ENCODE measurements around the gene FBN1. TPM values are rescaled to one million over a fixed set of nuclear protein-coding genes. Genes with fewer than 3 reads are reported as not detected.

Gene FBN1
- total and polyA plus RNA-seq, 2 donors (not counting 3 experiments of a cell fraction or from before 2014, with no cell fraction given) = 107 to 111 TPM

DNA sequence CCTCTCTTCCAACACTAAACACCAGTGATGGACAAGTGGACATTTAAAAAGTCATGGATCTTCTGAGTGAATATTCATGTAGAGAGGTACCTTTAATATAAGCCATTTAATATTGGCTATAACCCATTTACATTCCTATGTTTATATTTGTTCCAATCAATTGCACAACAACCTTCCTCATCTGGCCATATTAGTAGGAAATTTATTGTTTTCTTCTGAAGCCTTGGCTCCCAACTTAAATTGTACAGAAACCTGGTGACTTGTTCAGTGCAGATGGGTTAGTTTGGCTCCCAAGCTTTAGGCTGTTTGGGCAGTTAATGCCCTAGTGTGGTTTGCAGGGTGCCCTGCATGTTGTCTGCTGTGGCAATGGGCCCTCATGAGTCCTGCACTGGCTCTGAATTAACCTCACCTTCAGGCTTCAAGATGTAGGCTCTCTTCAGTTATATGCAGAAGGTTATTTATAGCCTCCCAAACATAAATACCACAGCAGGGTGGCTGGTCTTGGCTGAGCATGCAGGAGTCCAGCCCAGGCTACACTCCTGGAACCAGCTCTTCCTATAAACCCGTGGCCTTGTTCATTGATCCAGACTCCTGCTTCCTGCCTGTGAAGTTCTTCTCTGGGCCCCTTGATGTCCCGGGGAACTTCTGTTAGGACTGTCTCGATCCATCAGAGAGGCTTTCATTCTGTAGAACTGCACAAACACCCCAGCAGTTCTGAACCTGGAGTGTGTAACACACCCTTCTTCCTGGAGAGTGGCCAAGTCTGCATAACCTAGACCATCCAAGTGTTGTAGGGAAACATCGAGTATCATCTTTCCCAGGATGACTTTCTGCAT, 257.3 kb downstream of the FBN1 start:
- dilution Hi-C loops (cut with MboI; ENCODE audit: extremely low pct_ligation_motif_present, low sequenced_read_pairs) = no loop called here
- POLR2A ChIA-PET = interaction anchor here (0.5 kb wide), 1 partner anchor 16 kb away, joined by 4 read pairs; no protein-coding TSS in a partner anchor
- H3K4me2 ChIP-seq (ENCODE audit: insufficient read depth, low read length) = no peak overlapping the region

GRCh38 chr15:48385031-48385830, 260.3 kb downstream of the FBN1 start:
- FAIRE-seq (peak; percentile 75), DNase-seq (ENCODE audit: low read depth, low spot score) (peak; percentile 93)
- POLR2A ChIA-PET = interaction anchor here (0.6 kb wide), 1 partner anchor 37 kb away, joined by 3 read pairs; no protein-coding TSS in a partner anchor
- Histone ChIP-seq H3K4me3 (replicated peaks in 1 of 3; ENCODE audit: insufficient read depth in 1 of 3, low read depth in 1 of 3, low read length in 3 of 3) (no peak overlapping the region), H3K4me1 (ENCODE audit: control insufficient read depth, extremely low read depth, insufficient read depth, low read length) (peaks cover 35% of the 10 kb centered on the region), H2AFZ (ENCODE audit: low read depth, low read length) (no peak overlapping the region), H3K27ac (ENCODE audit: insufficient read depth, low read depth, low read length) (no peak overlapping the region), H3K9me1 (replicated peaks; ENCODE audit: control insufficient read depth, extremely low read depth, insufficient read depth, low read length) (no peaks in the 10 kb centered on the region), H3K79me2 (ENCODE audit: control insufficient read depth, insufficient read depth, low read length) (no peaks in the 10 kb centered on the region), H3K9ac (replicated peaks; ENCODE audit: extremely low read depth, insufficient read depth, low read length) (no peak overlapping the region), H3K4me2 (ENCODE audit: insufficient read depth, low read length) (no peak overlapping the region), H3K36me3 (ENCODE audit: control insufficient read depth in 2 of 2, extremely low read depth in 1 of 2, insufficient read depth in 2 of 2, low read length in 2 of 2) (no peaks in the 10 kb centered on the region), H4K20me1 (replicated peaks; ENCODE audit: control insufficient read depth, extremely low read depth, insufficient read depth, low read length) (no peaks in the 10 kb centered on the region), H3K27me3 (ENCODE audit: control insufficient read depth in 2 of 2, insufficient read depth in 2 of 2, low read length in 2 of 2) (no peaks in the 10 kb centered on the region), H3K9me3 (replicated peaks; ENCODE audit: control insufficient read depth, insufficient read depth, low read length) (no peaks in the 10 kb centered on the region)
- CTCF ChIA-PET = interaction anchor here (1.2 to 2.2 kb wide), 3 partner anchors 11 to 25 kb away, joined by 3 to 11 read pairs (median 3); no protein-coding TSS in a partner anchor
- dilution Hi-C loops (cut with MboI; ENCODE audit: extremely low pct_ligation_motif_present, low sequenced_read_pairs) (no loop called here), intact Hi-C loops (cut with micrococcal nuclease) (no loop called here)
- TF ChIP-seq POLR2A (IDR thresholded peaks at IDR 0.05; ENCODE audit: low read depth, low read length) (no peak), JUN (IDR thresholded peaks at IDR 0.05; ENCODE audit: borderline replicate concordance, insufficient read depth, insufficient read length, low read depth) (peak; percentile 58), FOS (IDR thresholded peaks at IDR 0.05; ENCODE audit: borderline replicate concordance, insufficient read depth, low read length) (peak; percentile 84), CTCF (IDR thresholded peaks at IDR 0.05; ENCODE audit: extremely low read depth in 1 of 2, insufficient read depth in 1 of 2, low read depth in 1 of 2, low read length in 2 of 2) (no peak), POLR2AphosphoS5 (IDR thresholded peaks at IDR 0.05; ENCODE audit: insufficient read depth, low read depth, low read length) (no peak)
- TF ChIP-seq, protein P1, sequence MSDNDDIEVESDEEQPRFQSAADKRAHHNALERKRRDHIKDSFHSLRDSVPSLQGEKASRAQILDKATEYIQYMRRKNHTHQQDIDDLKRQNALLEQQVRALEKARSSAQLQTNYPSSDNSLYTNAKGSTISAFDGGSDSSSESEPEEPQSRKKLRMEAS (IDR thresholded peaks at IDR 0.05; ENCODE audit: insufficient read depth, insufficient read length) = no peak
- BruUV-seq (replicated peaks) = no TSS peak

More for the DNA sequence above, 257.3 kb downstream of the FBN1 start:
- peak overlapping the region; percentile 9 for H2AFZ ChIP-seq (ENCODE audit: low read depth, low read length)
- FAIRE-seq (no peak), DNase-seq (ENCODE audit: low read depth, low spot score) (no peak)
- peaks cover 36% of the 10 kb centered on the region for H3K4me1 ChIP-seq (ENCODE audit: control insufficient read depth, extremely low read depth, insufficient read depth, low read length)
- H4K20me1 ChIP-seq (replicated peaks; ENCODE audit: control insufficient read depth, extremely low read depth, insufficient read depth, low read length) = no peaks in the 10 kb centered on the region
- H3K27me3 ChIP-seq (ENCODE audit: control insufficient read depth in 2 of 2, insufficient read depth in 2 of 2, low read length in 2 of 2) = no peaks in the 10 kb centered on the region
- CTCF ChIA-PET = no interaction called here
- no peak overlapping the region for H3K4me3 ChIP-seq (replicated peaks in 1 of 3; ENCODE audit: insufficient read depth in 1 of 3, low read depth in 1 of 3, low read length in 3 of 3)
- no TSS peak for BruUV-seq (replicated peaks)
- intact Hi-C loops (cut with micrococcal nuclease) = no loop called here
- TF ChIP-seq GATA2 (IDR thresholded peaks at IDR 0.05; ENCODE audit: insufficient read depth, insufficient read length, low read depth, low read length) = no peak
- H3K9me3 ChIP-seq (replicated peaks; ENCODE audit: control insufficient read depth, insufficient read depth, low read length) = no peaks in the 10 kb centered on the region
- H3K9me1 ChIP-seq (replicated peaks; ENCODE audit: control insufficient read depth, extremely low read depth, insufficient read depth, low read length) = no peaks in the 10 kb centered on the region
- no peaks in the 10 kb centered on the region for H3K36me3 ChIP-seq (ENCODE audit: control insufficient read depth in 2 of 2, extremely low read depth in 1 of 2, insufficient read depth in 2 of 2, low read length in 2 of 2)
- H3K79me2 ChIP-seq (ENCODE audit: control insufficient read depth, insufficient read depth, low read length) = no peaks in the 10 kb centered on the region
- no peak overlapping the region for H3K9ac ChIP-seq (replicated peaks; ENCODE audit: extremely low read depth, insufficient read depth, low read length)
- H3K27ac ChIP-seq (ENCODE audit: insufficient read depth, low read depth, low read length) = no peak overlapping the region

Measured in endothelial cell of umbilical vein (primary cell).